Panc1 (cell line): ENCODE measurements around the gene HABP2.

ENCODE experiments used
- SIN3A ChIP-seq: IDR thresholded peaks from 2 replicates; pipeline ENCODE4 v1.6.1; 2012; ENCODE audit warnings: low read depth, mild to moderate bottlenecking, low read length, moderate library complexity, borderline replicate concordance; ENCODE audit not compliant: insufficient read depth
- TF ChIP-seq, protein P1 (sequence below): fragments of 450-650 bp; IDR thresholded peaks from 2 replicates; pipeline ENCODE4 v1.5.1; 2017; ENCODE audit warnings: mild to moderate bottlenecking
- TF ChIP-seq, protein P2 (sequence below), 2 experiments: IDR thresholded peaks; 2 replicates each; pipeline ENCODE4 v1.6.1; 2011 to 2012; ENCODE audit warnings: low read depth in 2 of 2, control low read depth in 1 of 2, low read length in 1 of 2, mild to moderate bottlenecking in 1 of 2, moderate library complexity in 1 of 2; ENCODE audit not compliant: insufficient read depth in 1 of 2

DNA sequence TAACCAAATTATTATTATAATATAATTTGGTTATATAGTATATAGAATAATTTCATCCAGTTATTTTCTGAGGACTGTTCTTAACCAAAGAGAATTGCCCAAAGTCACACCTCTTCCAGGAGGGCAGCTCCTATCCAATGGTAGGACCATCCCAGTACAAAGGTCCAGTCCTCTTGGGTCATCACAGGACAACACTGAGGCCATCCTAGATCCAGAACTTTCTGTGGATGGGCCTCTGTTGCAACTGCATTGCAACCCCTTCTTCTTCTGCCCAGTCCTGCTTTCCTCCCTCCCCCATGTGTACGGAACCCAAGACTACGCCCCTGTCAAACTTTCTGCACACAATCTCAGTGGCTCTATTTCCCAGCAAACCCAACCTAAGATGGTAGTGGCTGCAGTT is 5.4 kb upstream of the HABP2 start:
- TF ChIP-seq, protein P1, sequence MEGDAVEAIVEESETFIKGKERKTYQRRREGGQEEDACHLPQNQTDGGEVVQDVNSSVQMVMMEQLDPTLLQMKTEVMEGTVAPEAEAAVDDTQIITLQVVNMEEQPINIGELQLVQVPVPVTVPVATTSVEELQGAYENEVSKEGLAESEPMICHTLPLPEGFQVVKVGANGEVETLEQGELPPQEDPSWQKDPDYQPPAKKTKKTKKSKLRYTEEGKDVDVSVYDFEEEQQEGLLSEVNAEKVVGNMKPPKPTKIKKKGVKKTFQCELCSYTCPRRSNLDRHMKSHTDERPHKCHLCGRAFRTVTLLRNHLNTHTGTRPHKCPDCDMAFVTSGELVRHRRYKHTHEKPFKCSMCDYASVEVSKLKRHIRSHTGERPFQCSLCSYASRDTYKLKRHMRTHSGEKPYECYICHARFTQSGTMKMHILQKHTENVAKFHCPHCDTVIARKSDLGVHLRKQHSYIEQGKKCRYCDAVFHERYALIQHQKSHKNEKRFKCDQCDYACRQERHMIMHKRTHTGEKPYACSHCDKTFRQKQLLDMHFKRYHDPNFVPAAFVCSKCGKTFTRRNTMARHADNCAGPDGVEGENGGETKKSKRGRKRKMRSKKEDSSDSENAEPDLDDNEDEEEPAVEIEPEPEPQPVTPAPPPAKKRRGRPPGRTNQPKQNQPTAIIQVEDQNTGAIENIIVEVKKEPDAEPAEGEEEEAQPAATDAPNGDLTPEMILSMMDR, result no peak
- no peak for TF ChIP-seq SIN3A
- TF ChIP-seq, protein P2, sequence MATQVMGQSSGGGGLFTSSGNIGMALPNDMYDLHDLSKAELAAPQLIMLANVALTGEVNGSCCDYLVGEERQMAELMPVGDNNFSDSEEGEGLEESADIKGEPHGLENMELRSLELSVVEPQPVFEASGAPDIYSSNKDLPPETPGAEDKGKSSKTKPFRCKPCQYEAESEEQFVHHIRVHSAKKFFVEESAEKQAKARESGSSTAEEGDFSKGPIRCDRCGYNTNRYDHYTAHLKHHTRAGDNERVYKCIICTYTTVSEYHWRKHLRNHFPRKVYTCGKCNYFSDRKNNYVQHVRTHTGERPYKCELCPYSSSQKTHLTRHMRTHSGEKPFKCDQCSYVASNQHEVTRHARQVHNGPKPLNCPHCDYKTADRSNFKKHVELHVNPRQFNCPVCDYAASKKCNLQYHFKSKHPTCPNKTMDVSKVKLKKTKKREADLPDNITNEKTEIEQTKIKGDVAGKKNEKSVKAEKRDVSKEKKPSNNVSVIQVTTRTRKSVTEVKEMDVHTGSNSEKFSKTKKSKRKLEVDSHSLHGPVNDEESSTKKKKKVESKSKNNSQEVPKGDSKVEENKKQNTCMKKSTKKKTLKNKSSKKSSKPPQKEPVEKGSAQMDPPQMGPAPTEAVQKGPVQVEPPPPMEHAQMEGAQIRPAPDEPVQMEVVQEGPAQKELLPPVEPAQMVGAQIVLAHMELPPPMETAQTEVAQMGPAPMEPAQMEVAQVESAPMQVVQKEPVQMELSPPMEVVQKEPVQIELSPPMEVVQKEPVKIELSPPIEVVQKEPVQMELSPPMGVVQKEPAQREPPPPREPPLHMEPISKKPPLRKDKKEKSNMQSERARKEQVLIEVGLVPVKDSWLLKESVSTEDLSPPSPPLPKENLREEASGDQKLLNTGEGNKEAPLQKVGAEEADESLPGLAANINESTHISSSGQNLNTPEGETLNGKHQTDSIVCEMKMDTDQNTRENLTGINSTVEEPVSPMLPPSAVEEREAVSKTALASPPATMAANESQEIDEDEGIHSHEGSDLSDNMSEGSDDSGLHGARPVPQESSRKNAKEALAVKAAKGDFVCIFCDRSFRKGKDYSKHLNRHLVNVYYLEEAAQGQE (IDR thresholded peaks at IDR 0.05; ENCODE audit: insufficient read depth in 1 of 2, low read depth in 2 of 2, low read length in 1 of 2), result no peak
